GM21529 (cell line): Measurements from ENCODE around the gene PTRHD1.

Experiments
- ATAC-seq: cut with Tn5 transposase; IDR thresholded peaks from one replicate; pipeline ENCODE4 v1.9.1; 2021; ENCODE audit not compliant: unreplicated experiment

PTRHD1 gene

GRCh38 chr2:24762518-24762917 is 30.7 kb downstream of the PTRHD1 start:
- no peak for ATAC-seq

GRCh38 chr2:24761866-24762265 is 31.3 kb downstream of the PTRHD1 start:
- no peak for ATAC-seq

- ATAC-seq: no peak
Observed at GRCh38 chr2:24756789-24757188, 36.4 kb downstream of the PTRHD1 start.

DNA sequence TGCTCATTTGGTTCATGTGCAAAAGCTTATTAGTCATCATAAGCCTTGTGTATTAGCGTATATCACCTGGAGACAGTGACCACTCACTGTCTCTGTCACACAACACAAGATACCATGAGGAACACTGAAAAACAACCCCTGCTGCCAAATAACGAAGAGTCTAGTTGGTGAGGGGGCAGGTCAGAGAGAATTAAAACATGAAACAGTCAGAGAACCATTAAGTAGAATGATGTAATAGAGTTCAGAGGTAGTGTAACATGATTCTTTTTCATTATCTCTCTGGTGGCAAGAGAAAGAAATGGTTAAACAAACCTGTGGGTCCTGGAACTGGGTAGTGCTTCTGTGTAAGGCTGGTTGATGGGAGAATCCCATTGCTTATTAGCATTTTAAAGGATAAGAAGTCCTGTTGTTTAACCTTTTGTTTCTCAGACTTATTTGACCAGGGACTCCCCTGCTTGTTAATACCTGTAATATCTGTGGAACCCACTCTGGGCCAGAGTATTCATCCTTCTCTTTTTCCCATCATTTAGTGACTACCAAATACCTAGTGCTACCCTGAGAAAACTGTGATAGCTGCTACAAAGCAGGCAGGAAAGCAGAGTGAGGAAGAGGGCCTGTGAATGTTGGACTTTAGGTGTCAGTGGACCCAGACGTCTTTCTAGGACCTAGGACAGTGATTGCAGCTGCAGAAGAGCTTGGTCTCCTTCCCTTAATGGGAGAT is 38.0 kb downstream of the PTRHD1 start:
- no peak for ATAC-seq

DNA sequence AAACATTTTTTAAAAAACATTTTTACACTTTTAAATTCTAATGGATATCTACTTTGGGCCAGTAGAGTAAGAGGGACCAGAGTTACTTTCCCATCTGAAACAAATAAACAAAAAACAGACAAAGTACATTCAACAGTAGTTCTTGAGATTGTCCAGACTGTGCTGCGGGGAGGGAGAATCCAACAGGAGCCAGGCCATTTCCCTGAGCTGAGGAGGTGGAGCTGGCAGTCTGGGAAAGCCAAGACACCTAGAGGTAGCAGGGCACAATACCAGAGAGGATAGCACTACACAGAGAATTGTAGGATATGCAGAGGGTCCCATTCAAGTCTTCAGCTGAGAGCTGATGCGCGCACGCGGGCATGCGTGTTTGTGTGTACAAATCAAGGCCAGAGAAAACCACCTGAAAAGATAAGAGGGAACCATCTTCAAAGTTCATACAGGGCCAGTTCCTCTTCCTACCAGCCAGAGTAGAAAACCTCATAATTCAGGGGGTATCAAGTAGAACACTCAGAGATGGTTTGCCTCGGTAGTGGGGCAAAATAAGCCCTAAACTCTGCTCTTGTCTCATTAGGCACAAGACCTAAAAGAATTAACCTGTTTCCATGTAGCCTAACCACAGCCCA is 44.0 kb downstream of the PTRHD1 start:
- no peak for ATAC-seq

GRCh38 chr2:24747299-24747698 is 45.9 kb downstream of the PTRHD1 start:
- no peak for ATAC-seq

GRCh38 chr2:24745825-24746224 is 47.4 kb downstream of the PTRHD1 start:
- ATAC-seq: no peak

DNA sequence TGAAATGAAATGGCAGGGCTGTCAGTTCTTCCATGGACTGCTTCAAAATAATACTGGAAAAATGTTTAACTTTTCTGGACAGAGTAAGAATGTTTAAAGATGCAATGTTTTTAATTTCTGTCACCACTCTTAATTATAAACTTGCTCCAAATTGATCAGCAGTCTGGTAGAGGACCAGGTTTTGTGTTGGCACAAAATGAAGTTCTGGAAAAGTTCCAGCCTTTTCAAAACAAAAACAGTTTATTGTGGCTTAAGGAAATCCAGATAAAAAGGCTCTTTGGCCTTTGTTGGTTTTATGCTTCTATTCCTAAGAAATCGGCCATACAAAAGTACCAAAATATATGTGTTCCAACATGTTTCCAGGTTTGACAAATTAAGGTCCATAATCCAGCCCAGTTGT is 48.8 kb downstream of the PTRHD1 start:
- ATAC-seq: no peak

- no peak for ATAC-seq
Observed at GRCh38 chr2:24743924-24744323, 49.3 kb downstream of the PTRHD1 start.

- ATAC-seq: no peak
Observed at GRCh38 chr2:24742730-24743129, 50.5 kb downstream of the PTRHD1 start.

- no peak for ATAC-seq
Observed at GRCh38 chr2:24740142-24740541, 53.0 kb downstream of the PTRHD1 start.
